GM12801 (cell line): ENCODE measurements around the gene RNLS.

Experiments used
- CTCF ChIP-seq: IDR thresholded peaks from one replicate; pipeline ENCODE4 v1.5.1; 2011; ENCODE audit warnings: control low read depth; ENCODE audit not compliant: insufficient read length; ENCODE audit errors: extremely low read depth

RNLS gene

DNA sequence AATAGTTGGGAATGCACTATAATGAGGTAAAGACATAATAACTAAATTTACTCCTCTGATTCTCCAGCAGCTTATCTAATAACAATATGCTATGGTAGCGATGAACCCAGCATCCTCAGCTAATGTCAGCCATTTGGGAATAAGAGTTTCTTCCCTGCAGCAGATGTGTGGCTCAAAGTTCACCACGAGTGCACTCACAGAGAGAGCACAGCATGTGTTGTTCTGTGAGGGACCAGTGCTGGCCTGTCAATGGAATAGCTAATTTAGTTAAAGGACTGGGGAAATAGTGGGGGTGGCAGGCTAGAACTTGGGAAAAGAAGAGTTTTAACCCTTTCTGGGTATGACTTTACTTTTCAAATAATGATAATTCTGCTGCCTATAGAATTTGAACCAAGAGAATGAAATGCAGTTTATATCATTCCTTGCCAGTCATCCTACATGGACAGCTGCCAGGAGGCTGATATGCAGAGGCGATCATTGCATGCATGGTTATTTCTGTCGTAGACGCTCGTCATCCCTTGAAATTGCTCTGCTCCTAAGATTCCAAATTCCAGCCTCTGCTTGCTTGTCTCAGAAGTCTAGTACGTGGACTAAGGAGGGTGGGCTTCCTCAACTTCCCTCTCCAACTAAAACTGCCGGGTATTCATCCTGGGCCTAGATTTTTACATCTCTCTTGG lies 355.6 kb downstream of the RNLS start:
- no peak for TF ChIP-seq CTCF

DNA sequence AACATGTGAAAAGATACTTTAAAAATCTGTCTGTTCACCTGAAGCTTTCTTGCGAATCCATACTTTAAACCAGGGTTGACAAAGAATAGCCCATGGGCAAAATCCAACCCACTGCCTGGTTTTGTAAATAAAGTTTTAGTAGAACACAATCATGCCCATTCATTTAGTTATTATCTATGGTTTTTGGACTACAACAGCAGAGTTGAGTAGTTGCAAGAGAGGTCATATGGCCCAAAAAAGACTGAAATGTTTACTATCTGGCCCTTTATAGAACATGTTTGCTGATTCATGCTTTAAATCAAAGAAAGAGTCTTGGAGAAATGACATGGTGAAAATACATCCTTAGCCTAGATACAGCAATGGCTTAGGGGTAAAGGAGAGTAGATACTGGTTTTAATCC lies 356.2 kb downstream of the RNLS start:
- TF ChIP-seq CTCF = no peak

DNA sequence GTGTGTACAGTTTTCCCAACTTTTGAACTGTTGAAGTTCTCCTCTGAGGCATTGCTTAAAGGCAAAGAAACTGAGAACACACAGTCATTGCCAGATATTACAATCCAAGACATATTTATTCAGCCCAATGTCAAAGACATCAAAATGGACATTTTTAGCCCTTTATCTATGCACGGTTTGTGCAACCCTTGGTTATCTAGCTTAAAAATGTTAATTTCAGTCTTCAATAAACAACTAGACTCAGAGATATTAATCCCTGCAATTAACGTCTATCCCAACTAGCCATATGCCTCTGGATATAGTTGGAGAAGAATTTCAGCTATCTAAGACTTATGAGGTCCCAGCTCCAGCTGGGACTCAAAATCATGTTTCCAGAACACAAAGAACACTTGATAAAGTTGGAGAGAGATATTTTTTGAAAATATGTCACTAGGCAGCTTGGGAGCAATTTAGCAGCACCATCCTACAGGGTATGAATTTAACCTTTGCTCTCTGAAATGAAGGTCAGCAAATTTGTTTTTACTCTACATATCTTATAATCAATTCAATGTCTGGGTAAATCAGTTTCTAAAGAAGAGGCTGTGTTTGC lies 357.0 kb downstream of the RNLS start:
- no peak for TF ChIP-seq CTCF
